Measurements from ENCODE around the gene CHL1. TPM values are rescaled to one million over a fixed set of nuclear protein-coding genes. Genes with fewer than 3 reads are reported as not detected.
"Not testable (repeated sequence)": the region's sequence is repeated elsewhere in the genome, so short reads cannot be mapped to it uniquely, and the experiment has no call there.

The CHL1 gene
- total RNA-seq, 2 experiments from 2014 or later = not detected

- no peaks in the 10 kb centered on the region for H3K9me3 Mint-ChIP-seq (ENCODE audit: insufficient read depth)
- no peaks in the 10 kb centered on the region for H3K4me1 Mint-ChIP-seq (ENCODE audit: low read depth)
- H3K27me3 Mint-ChIP-seq (ENCODE audit: low read depth) = no peaks in the 10 kb centered on the region
- POLR2A ChIA-PET = no interaction called here
- CTCF ChIA-PET = interaction anchor here (1.2 kb wide), 1 partner anchor 9 kb away, joined by 3 read pairs; no protein-coding TSS in a partner anchor
- no peaks in the 10 kb centered on the region for H3K36me3 Mint-ChIP-seq (ENCODE audit: low read depth)
- no peak for ATAC-seq
- no peak overlapping the region for H3K4me3 Mint-ChIP-seq
- no peak for DNase-seq
- H3K27ac Mint-ChIP-seq = no peak overlapping the region
Observed at GRCh38 chr3:362681-363338, 166.2 kb downstream of the CHL1 start.

GRCh38 chr3:364287-364686, 167.7 kb downstream of the CHL1 start:
- ChIA-PET CTCF (no interaction called here), POLR2A (no interaction called here)
- Mint-ChIP-seq H3K9me3 (ENCODE audit: insufficient read depth) (no peaks in the 10 kb centered on the region), H3K36me3 (ENCODE audit: low read depth) (no peaks in the 10 kb centered on the region), H3K4me1 (ENCODE audit: low read depth) (no peaks in the 10 kb centered on the region), H3K27me3 (ENCODE audit: low read depth) (no peaks in the 10 kb centered on the region), H3K27ac (no peak overlapping the region), H3K4me3 (no peak overlapping the region)
- ATAC-seq (no peak), DNase-seq (no peak)

GRCh38 chr3:365268-365667, 168.7 kb downstream of the CHL1 start:
- Mint-ChIP-seq H3K27me3 (ENCODE audit: low read depth) (no peaks in the 10 kb centered on the region), H3K27ac (no peak overlapping the region), H3K4me1 (ENCODE audit: low read depth) (no peaks in the 10 kb centered on the region), H3K9me3 (ENCODE audit: insufficient read depth) (no peaks in the 10 kb centered on the region), H3K4me3 (no peak overlapping the region), H3K36me3 (ENCODE audit: low read depth) (no peaks in the 10 kb centered on the region)
- DNase-seq (no peak), ATAC-seq (no peak)
- POLR2A ChIA-PET = no interaction called here
- CTCF ChIA-PET = no interaction called here

- POLR2A ChIA-PET; ATAC-seq; H3K36me3 Mint-ChIP-seq (ENCODE audit: low read depth); H3K9me3 Mint-ChIP-seq (ENCODE audit: insufficient read depth); H3K4me3 Mint-ChIP-seq; DNase-seq; H3K27ac Mint-ChIP-seq; H3K27me3 Mint-ChIP-seq (ENCODE audit: low read depth); CTCF ChIA-PET; H3K4me1 Mint-ChIP-seq (ENCODE audit: low read depth): not testable (repeated sequence)
Observed at GRCh38 chr3:366253-366652, 169.7 kb downstream of the CHL1 start.

GRCh38 chr3:373193-373779, 176.7 kb downstream of the CHL1 start:
- POLR2A ChIA-PET = no interaction called here
- no peak for ATAC-seq
- Mint-ChIP-seq H3K4me3 (no peak overlapping the region), H3K27ac (no peak overlapping the region), H3K4me1 (ENCODE audit: low read depth) (no peaks in the 10 kb centered on the region), H3K9me3 (ENCODE audit: insufficient read depth) (peaks cover 4% of the 10 kb centered on the region), H3K36me3 (ENCODE audit: low read depth) (no peaks in the 10 kb centered on the region), H3K27me3 (ENCODE audit: low read depth) (no peaks in the 10 kb centered on the region)
- CTCF ChIA-PET = no interaction called here
- DNase-seq = no peak

- ATAC-seq (no peak), DNase-seq (no peak)
- ChIA-PET POLR2A (no interaction called here), CTCF (no interaction called here)
- Mint-ChIP-seq H3K9me3 (ENCODE audit: insufficient read depth) (peaks cover 4% of the 10 kb centered on the region), H3K27me3 (ENCODE audit: low read depth) (no peaks in the 10 kb centered on the region), H3K27ac (no peak overlapping the region), H3K4me3 (no peak overlapping the region), H3K4me1 (ENCODE audit: low read depth) (no peaks in the 10 kb centered on the region), H3K36me3 (ENCODE audit: low read depth) (no peaks in the 10 kb centered on the region)
Observed at GRCh38 chr3:374459-374858, 177.9 kb downstream of the CHL1 start.

GRCh38 chr3:377158-377561, 180.6 kb downstream of the CHL1 start:
- Mint-ChIP-seq H3K27me3 (ENCODE audit: low read depth) (no peaks in the 10 kb centered on the region), H3K27ac (no peak overlapping the region), H3K4me1 (ENCODE audit: low read depth) (no peaks in the 10 kb centered on the region), H3K4me3 (no peak overlapping the region), H3K36me3 (ENCODE audit: low read depth) (no peaks in the 10 kb centered on the region), H3K9me3 (ENCODE audit: insufficient read depth) (no peaks in the 10 kb centered on the region)
- CTCF ChIA-PET = no interaction called here
- ATAC-seq (no peak), DNase-seq (no peak)
- POLR2A ChIA-PET = no interaction called here

GRCh38 chr3:380801-381200, 184.2 kb downstream of the CHL1 start:
- CTCF ChIA-PET = no interaction called here
- ATAC-seq (no peak), DNase-seq (no peak)
- H3K4me1 Mint-ChIP-seq (ENCODE audit: low read depth) = no peaks in the 10 kb centered on the region
- no peaks in the 10 kb centered on the region for H3K9me3 Mint-ChIP-seq (ENCODE audit: insufficient read depth)
- no peaks in the 10 kb centered on the region for H3K36me3 Mint-ChIP-seq (ENCODE audit: low read depth)
- H3K4me3 Mint-ChIP-seq = no peak overlapping the region
- POLR2A ChIA-PET = no interaction called here
- no peak overlapping the region for H3K27ac Mint-ChIP-seq
- no peaks in the 10 kb centered on the region for H3K27me3 Mint-ChIP-seq (ENCODE audit: low read depth)

- Mint-ChIP-seq H3K9me3 (ENCODE audit: insufficient read depth) (no peaks in the 10 kb centered on the region), H3K36me3 (ENCODE audit: low read depth) (no peaks in the 10 kb centered on the region), H3K4me1 (ENCODE audit: low read depth) (no peaks in the 10 kb centered on the region), H3K4me3 (no peak overlapping the region), H3K27ac (no peak overlapping the region), H3K27me3 (ENCODE audit: low read depth) (no peaks in the 10 kb centered on the region)
- CTCF ChIA-PET = no interaction called here
- ATAC-seq = no peak
- POLR2A ChIA-PET = no interaction called here
- DNase-seq = no peak
Observed at GRCh38 chr3:385151-385550, 188.6 kb downstream of the CHL1 start.

GRCh38 chr3:394775-395174, 198.2 kb downstream of the CHL1 start:
- POLR2A ChIA-PET = no interaction called here

GRCh38 chr3:396293-396692, 199.7 kb downstream of the CHL1 start:
- Mint-ChIP-seq H3K27me3 (ENCODE audit: low read depth) (no peaks in the 10 kb centered on the region), H3K36me3 (ENCODE audit: low read depth) (no peaks in the 10 kb centered on the region), H3K9me3 (ENCODE audit: insufficient read depth) (no peaks in the 10 kb centered on the region), H3K27ac (no peak overlapping the region), H3K4me1 (ENCODE audit: low read depth) (no peaks in the 10 kb centered on the region), H3K4me3 (no peak overlapping the region)
- ChIA-PET CTCF (no interaction called here), POLR2A (no interaction called here)
- no peak for ATAC-seq
- no peak for DNase-seq

More at GRCh38 chr3:394775-395174, 198.2 kb downstream of the CHL1 start:
- ATAC-seq = no peak
- Mint-ChIP-seq H3K9me3 (ENCODE audit: insufficient read depth) (no peaks in the 10 kb centered on the region), H3K4me1 (ENCODE audit: low read depth) (no peaks in the 10 kb centered on the region), H3K4me3 (no peak overlapping the region), H3K27me3 (ENCODE audit: low read depth) (no peaks in the 10 kb centered on the region), H3K27ac (no peak overlapping the region), H3K36me3 (ENCODE audit: low read depth) (no peaks in the 10 kb centered on the region)
- CTCF ChIA-PET = no interaction called here
- no peak for DNase-seq

- no peaks in the 10 kb centered on the region for H3K36me3 Mint-ChIP-seq (ENCODE audit: low read depth)
- DNase-seq (no peak), ATAC-seq (no peak)
- H3K27ac Mint-ChIP-seq = no peak overlapping the region
- no peak overlapping the region for H3K4me3 Mint-ChIP-seq
- H3K9me3 Mint-ChIP-seq (ENCODE audit: insufficient read depth) = no peaks in the 10 kb centered on the region
- H3K27me3 Mint-ChIP-seq (ENCODE audit: low read depth) = no peaks in the 10 kb centered on the region
- ChIA-PET CTCF (no interaction called here), POLR2A (no interaction called here)
- H3K4me1 Mint-ChIP-seq (ENCODE audit: low read depth) = no peaks in the 10 kb centered on the region
Observed at GRCh38 chr3:399647-400046, 203.1 kb downstream of the CHL1 start.

- no peak for ATAC-seq
- no peak for DNase-seq
- H3K4me3 Mint-ChIP-seq = no peak overlapping the region
- ChIA-PET POLR2A (no interaction called here), CTCF (no interaction called here)
- no peaks in the 10 kb centered on the region for H3K4me1 Mint-ChIP-seq (ENCODE audit: low read depth)
- no peaks in the 10 kb centered on the region for H3K36me3 Mint-ChIP-seq (ENCODE audit: low read depth)
- no peak overlapping the region for H3K27ac Mint-ChIP-seq
- H3K9me3 Mint-ChIP-seq (ENCODE audit: insufficient read depth) = no peaks in the 10 kb centered on the region
- no peaks in the 10 kb centered on the region for H3K27me3 Mint-ChIP-seq (ENCODE audit: low read depth)
Observed at GRCh38 chr3:403826-404225, 207.3 kb downstream of the CHL1 start.
